DND-41 (cell line): ENCODE data around the gene GNPTG.

Source experiments
- ATAC-seq: fragments of 200-7000 bp; cut with Tn5 transposase; 3 replicates; pipeline ENCODE4 v1.9.1; 2021; ENCODE audit warnings: low read depth; ENCODE audit not compliant: insufficient read depth
- DNase-seq: peaks from one replicate; pipeline ENCODE4 v3.0.0-alpha.2; 2020
- H2AFZ ChIP-seq: 2 replicates; pipeline ENCODE4 v1.6.0; 2012; ENCODE audit warnings: low read depth, low read length
- H3K27ac ChIP-seq: 2 replicates; pipeline ENCODE4 v1.5.1; 2012; ENCODE audit warnings: low read length, inconsistent platforms
- H3K27me3 ChIP-seq: fragments of 200-600 bp; sonication (generic); 2 replicates; pipeline ENCODE4 v1.6.0; 2012; ENCODE audit warnings: low read length, mild to moderate bottlenecking, inconsistent platforms; ENCODE audit not compliant: insufficient read depth, poor library complexity
- H3K36me3 ChIP-seq: 2 replicates; pipeline ENCODE4 v1.5.1; 2012; ENCODE audit warnings: low read length, inconsistent platforms; ENCODE audit not compliant: insufficient read depth
- H3K4me1 ChIP-seq: 2 replicates; pipeline ENCODE4 v1.5.1; 2012; ENCODE audit warnings: mild to moderate bottlenecking, low read length; ENCODE audit not compliant: insufficient read depth
- H3K4me2 ChIP-seq: 2 replicates; pipeline ENCODE4 v1.6.0; 2012; ENCODE audit warnings: mild to moderate bottlenecking, moderate library complexity, low read length, inconsistent platforms; ENCODE audit not compliant: insufficient read depth
- H3K4me3 ChIP-seq, 2 experiments: fragments of 200-600 bp in 1 of 2; shearing (Covaris generic) in 1 of 2; 2 replicates each; pipeline ENCODE4 v1.5.1; 2012 to 2016; ENCODE audit warnings: inconsistent platforms in 2 of 2, low read length in 2 of 2, mild to moderate bottlenecking in 2 of 2, low read depth in 1 of 2, moderate library complexity in 1 of 2
- H3K79me2 ChIP-seq: 2 replicates; pipeline ENCODE4 v1.6.0; 2012; ENCODE audit warnings: low read length, inconsistent platforms; ENCODE audit not compliant: insufficient read depth
- H3K9ac ChIP-seq: 2 replicates; pipeline ENCODE4 v1.6.0; 2012; ENCODE audit warnings: low read depth, mild to moderate bottlenecking, inconsistent platforms, low read length, moderate library complexity
- H3K9me3 ChIP-seq: 2 replicates; pipeline ENCODE4 v1.5.1; 2012; ENCODE audit warnings: low read length, moderate library complexity, mild to moderate bottlenecking, inconsistent platforms; ENCODE audit not compliant: insufficient read depth, severe bottlenecking
- H4K20me1 ChIP-seq: 2 replicates; pipeline ENCODE4 v1.6.0; 2012; ENCODE audit warnings: low read length; ENCODE audit not compliant: insufficient read depth
- EZH2 ChIP-seq: IDR thresholded peaks from 3 replicates; pipeline ENCODE4 v1.6.1; 2012; ENCODE audit warnings: borderline replicate concordance, low read depth, mild to moderate bottlenecking, moderate library complexity, low read length, inconsistent platforms; ENCODE audit not compliant: severe bottlenecking
- TF ChIP-seq, protein P1 (sequence below): IDR thresholded peaks from 2 replicates; pipeline ENCODE4 v1.5.1; 2012; ENCODE audit warnings: borderline replicate concordance, low read length, moderate library complexity, mild to moderate bottlenecking; ENCODE audit not compliant: poor library complexity, severe bottlenecking; ENCODE audit errors: extremely low read depth

GNPTG gene

DNA sequence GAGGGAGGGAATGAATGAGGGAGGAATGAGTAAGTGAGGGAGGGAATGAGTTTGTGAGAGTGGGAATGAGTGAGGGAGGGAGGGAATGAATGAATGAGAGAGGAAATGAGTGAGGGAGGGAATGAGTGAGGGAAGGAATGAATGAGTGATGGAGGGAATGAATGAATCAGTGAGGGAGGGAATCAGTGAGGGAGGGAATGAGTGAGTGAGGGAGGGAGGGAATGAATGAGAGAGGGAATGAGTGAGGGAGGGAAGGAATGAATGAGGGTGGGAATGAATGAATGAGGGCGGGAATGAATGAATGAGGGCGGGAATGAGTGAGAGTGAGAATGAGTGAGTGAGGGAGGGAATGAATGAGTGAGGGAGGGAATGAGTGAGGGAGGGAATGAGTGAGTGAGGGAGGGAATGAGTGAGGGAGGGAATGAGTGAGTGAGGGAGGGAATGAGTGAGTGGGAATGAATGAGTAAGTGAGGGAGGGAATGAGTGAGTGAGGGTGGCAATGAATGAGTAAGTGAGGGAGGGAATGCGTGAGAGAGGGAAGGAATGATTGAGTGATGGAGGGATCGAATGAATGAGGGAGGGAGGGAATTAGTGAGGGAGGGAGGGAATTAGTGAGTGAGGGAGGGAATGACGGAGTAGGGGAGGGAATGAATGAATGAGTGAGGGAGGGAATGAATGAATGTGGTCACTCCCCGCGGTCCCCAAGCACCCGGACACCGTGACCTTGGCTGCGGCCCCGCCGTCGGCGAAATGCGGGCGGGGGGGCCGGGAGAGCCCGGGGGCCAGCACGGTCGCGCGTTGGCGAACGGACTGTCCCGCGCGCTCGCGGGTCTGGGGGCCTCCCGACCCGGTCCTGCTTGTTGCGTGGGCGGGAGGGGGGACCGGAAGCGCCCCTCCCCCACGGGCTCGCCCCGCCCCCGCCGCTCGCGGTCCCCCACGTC lies 43.4 kb upstream of the GNPTG start:
- Histone ChIP-seq H3K4me3 (peak overlapping the region; percentile 38 to 61; a peak in 3 of 4 replicates), H2AFZ (peak overlapping the region; percentile 79), H3K4me1 (peaks cover 44% of the 10 kb centered on the region), H3K9ac (peak overlapping the region; percentile 90), H3K4me2 (peak overlapping the region; percentile 71), H4K20me1 (peaks cover 35% of the 10 kb centered on the region), H3K36me3 (peaks cover 33% of the 10 kb centered on the region), H3K27ac (peak overlapping the region; percentile 74), H3K79me2 (peaks cover 42% of the 10 kb centered on the region), H3K27me3 (no peaks in the 10 kb centered on the region), H3K9me3 (no peaks in the 10 kb centered on the region)
- ATAC-seq (peak; percentile 1; the same call in 1 of the 3 replicates), DNase-seq (no peak)
- TF ChIP-seq, protein P1, sequence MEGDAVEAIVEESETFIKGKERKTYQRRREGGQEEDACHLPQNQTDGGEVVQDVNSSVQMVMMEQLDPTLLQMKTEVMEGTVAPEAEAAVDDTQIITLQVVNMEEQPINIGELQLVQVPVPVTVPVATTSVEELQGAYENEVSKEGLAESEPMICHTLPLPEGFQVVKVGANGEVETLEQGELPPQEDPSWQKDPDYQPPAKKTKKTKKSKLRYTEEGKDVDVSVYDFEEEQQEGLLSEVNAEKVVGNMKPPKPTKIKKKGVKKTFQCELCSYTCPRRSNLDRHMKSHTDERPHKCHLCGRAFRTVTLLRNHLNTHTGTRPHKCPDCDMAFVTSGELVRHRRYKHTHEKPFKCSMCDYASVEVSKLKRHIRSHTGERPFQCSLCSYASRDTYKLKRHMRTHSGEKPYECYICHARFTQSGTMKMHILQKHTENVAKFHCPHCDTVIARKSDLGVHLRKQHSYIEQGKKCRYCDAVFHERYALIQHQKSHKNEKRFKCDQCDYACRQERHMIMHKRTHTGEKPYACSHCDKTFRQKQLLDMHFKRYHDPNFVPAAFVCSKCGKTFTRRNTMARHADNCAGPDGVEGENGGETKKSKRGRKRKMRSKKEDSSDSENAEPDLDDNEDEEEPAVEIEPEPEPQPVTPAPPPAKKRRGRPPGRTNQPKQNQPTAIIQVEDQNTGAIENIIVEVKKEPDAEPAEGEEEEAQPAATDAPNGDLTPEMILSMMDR: no peak
- TF ChIP-seq EZH2: no peak

DNA sequence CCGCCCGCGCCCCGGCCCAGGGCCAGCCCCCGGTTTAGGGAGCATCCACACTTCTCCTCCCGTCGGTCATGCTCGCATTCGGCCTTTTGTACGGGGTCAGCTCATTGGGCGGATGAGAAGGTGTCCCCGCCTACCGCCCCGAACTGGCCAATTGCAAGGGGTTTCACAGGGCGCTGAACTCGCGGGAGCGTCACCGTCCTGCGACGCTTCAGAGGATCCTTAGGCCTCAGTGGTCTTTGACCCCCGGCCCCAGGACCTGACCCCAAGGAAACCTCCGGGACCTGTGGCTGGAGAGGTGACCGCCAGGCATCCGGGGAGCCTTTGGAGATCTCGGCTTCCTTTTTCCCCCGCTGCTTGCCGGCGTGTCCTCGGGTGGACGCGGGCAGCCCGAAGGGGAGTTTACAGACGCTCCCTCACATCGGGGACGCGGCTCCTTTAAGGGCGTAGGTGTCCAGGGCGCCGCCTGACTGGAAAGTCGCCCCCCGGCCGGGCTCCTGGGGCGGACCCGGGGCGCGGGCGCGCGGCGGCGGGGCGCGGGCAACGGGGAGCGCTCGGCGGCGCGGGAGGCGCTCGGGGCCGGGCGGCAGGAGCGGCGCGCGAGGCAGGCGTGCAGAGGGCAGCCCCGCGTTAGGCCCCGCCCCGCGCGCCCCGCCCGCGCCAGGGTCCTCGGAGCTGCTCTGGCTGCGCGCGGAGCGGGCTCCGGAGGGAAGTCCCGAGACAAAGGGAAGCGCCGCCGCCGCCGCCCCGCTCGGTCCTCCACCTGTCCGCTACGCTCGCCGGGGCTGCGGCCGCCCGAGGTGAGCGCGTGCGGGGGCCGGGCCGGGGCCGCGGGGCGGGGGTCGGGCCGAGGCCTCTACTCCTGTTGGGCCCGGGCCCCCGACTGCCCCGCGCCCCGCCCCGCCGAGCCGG lies 42.5 kb upstream of the GNPTG start, which contains the start of gene UBE2I:
UBE2I (plus strand) TSS at position 660 of the 909 bp plus-strand sequence. CDS start 4,395 bp downstream, outside the sequence.
- peak within 1 kb of the TSS; percentile 85 for H3K4me2 ChIP-seq
- peak; percentile 85 for TF ChIP-seq EZH2
- TF ChIP-seq, protein P1: no peak
- H3K4me1 ChIP-seq: peaks cover 48% of the 10 kb centered on the region
- no peaks in the 10 kb centered on the region for H3K27me3 ChIP-seq
- DNase-seq (peak; percentile 99), ATAC-seq (peak; percentile 87)
- peak within 1 kb of the TSS; percentile 88 for H2AFZ ChIP-seq
- peak within 1 kb of the TSS; percentile 90 for H3K9ac ChIP-seq
- H3K36me3 ChIP-seq: peaks cover 42% of the 10 kb centered on the region
- H4K20me1 ChIP-seq: peaks cover 45% of the 10 kb centered on the region
- peaks cover 52% of the 10 kb centered on the region for H3K79me2 ChIP-seq
- H3K27ac ChIP-seq: peak within 1 kb of the TSS; percentile 100
- no peaks in the 10 kb centered on the region for H3K9me3 ChIP-seq
- peak within 1 kb of the TSS; percentile 61 to 70 for H3K4me3 ChIP-seq

DNA sequence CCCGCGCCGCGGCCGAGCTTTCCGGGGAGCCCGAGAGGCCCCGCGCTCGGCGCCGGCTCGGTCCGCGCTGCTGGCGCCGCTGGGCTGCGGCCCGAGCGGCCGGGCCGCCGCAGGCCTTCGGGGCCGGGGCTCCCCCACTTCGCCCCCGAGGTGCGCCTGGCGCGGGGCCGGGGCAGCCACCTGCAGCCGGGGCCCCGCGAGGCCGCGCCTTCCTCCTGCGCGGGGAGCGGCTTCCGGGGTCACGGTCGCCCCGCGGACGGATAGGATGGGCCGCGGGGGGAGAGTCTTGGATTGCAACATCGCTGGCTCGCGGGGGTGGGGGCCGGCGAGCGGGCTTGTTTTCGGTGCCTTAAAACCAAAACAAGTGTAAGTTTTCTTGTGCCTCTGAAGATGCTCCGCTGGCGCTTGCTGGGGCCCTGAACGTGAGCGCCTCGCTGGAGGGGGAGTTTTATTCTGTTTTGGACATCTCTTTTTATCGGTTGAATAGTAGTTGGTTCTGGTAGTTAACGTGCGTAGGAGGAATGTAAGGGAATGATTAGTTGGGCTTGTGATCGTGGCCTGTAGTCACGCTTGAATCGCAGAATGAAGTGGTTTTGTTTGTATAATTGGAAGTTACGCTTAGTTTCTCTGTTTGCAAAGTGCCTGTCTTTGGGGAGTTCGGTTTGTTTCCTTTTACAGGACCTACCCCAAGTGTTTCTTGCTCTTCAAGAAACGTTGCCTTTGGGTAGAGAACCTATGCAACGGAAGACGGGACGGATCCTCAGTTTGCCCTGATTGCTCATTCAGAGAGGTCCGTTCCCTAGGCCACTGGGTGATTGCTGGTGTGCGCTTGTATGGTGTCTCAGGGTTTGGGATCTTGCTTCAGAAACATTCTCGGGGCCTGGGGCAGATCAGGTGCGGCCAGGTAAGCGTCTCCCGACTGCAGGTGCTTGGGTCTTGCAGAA lies 41.6 kb upstream of the GNPTG start:
- Histone ChIP-seq H3K36me3 (peaks cover 51% of the 10 kb centered on the region), H3K9ac (peak overlapping the region; percentile 90), H3K27ac (peak overlapping the region; percentile 74), H3K27me3 (no peaks in the 10 kb centered on the region), H3K4me1 (peaks cover 47% of the 10 kb centered on the region), H3K4me2 (peak overlapping the region; percentile 85), H2AFZ (no peak overlapping the region), H4K20me1 (peaks cover 54% of the 10 kb centered on the region), H3K4me3 (peak overlapping the region; percentile 61 to 70), H3K79me2 (peaks cover 61% of the 10 kb centered on the region), H3K9me3 (no peaks in the 10 kb centered on the region)
- TF ChIP-seq EZH2: no peak
- TF ChIP-seq, protein P1: no peak
- peak; percentile 57 for DNase-seq
- no peak for ATAC-seq
